Stimulated activated CD4-positive, alpha-beta T cell treated with anti-CD3 and anti-CD28 coated beads, Interleukin-1b, Interleukin-23, amount 100 ng/mL, for 1 hour (primary cell): ENCODE measurements around the gene GNG2.

ENCODE experiments used
- DNase-seq, 2 donors: peaks; one replicate each; pipeline ENCODE4 v3.0.0-alpha.2; 2020; ENCODE audit warnings: low read depth in 2 of 2

GNG2 gene

DNA sequence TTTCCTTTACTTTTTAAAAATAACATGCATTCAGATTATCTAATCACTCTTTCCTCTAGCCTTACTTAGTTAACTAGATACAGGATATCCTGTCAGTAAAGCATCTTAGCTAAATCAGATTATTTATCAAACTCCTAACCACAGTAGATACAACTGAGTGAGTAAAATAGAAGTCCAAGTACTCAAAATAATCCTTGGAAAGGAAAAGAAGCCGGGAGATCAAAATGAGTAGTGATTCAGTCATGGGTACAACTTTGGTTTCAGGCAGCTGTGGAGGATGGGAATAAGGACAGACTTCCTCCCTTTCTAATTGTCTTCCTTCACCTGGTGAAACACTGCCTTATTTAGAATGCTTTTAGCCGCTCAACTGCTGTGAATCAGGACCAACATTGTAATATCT is 29.4 kb downstream of the GNG2 start:
- no peak for DNase-seq

DNA sequence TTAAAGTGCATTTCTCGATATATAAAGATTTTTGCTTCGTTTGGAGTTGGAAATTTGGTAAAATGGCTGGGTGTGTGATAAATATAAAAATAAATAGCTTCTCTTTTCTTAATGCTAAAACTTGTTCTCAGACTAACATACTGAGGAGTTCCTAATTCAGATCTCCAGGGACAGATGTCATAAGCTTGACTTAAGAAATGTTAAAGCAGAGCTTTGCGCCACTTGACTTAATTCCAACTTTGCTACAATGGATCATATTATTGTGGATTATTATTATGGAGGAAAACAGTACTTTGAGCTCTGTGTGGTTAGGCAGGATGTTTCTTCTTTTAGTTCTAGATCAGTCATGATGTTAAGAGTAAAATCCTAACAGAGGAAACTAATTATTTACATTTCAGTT is 33.8 kb downstream of the GNG2 start:
- no peak for DNase-seq

DNA sequence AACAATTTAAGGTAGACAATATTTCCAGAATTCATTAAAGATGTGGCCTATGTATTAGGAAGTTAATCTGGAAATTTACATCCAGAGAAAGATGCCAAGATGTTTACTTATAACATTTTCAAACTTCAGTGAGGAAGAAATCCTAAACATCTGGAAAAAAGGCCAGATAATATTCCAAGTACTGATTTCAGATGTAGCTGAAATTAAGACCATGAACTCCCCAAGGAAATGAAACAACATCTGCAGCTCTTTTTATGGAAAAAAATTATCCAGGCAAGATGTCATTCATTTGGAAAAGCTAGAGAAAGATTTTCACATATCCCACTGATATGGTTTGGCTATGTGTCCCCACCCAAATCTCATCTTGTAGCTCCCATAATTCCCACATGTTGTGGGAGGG is 35.0 kb downstream of the GNG2 start:
- no peak for DNase-seq

DNA sequence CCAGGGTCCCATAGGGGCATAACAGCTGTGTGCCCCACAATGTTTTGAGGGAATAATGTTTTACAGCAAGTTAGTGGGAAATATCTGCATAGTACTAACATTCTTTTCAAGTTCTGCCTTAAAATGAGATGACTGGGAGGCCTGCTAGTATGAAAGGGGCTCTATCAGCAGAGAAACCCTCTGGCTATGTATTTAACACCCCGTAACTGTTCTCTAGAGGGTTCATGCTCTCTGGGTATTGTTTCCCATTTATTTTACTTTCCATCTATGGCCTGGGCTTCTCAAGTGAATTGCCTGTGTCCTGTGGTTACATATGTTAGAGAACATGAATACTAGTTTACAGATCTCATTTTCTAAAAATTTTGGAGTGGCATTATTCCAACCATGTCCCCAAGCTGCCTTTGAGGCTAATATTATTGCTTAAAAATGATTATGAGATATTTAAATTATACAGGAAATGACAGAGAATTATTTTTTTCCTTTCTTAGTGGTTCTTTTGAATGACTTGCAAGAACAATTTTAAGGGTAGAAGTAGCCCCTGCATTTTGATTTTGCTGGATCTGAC is 37.5 kb downstream of the GNG2 start:
- no peak for DNase-seq

DNA sequence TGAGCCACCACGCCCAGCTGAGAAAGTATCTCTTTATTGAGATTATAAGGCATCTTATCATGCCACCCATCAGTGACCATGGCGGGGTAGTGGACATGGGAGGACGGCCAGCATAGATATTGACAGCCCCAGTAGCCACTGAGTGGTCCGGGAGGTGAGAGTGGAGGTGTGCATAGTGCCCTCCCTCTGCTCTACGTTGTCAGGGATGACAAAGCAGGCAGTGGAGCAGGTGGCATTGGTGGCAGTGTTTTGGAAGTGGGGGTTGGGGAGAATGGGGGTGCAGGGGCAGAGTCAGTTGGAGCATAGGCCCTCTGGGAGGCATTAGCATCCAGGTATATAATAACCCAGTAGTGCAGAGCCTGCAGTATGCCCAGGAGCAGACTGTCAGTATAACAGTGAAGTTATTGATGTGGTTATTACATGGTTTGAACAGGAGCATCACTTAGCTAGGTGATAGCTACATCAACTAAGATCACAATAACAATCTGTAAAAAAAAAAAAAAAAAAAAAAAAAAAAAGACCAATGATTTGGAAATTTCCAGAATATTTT is 41.1 kb downstream of the GNG2 start:
- DNase-seq, result no peak

DNA sequence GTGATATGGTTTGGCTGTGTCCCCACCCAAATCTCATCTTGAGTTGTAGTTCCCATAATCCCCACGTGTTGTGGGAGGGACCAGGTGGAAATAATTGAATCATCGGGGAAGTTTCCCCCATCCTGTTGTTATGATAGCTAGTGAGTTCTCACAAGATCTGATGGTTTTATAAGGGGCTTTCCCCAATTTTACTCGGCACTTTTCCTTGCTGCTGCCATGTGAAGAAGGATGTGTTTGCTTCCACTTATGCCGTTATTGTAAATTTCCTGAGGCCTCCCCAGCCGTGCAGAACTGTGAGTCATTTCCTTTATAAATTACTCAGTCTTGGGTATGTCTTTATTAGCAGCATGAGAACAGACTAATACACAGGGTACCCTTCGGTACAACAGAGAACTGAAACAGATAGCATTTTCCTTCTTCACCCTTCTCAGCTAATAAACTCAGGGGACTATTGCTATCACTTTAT is 45.3 kb downstream of the GNG2 start:
- DNase-seq, result peak; percentile 9 to 16

DNA sequence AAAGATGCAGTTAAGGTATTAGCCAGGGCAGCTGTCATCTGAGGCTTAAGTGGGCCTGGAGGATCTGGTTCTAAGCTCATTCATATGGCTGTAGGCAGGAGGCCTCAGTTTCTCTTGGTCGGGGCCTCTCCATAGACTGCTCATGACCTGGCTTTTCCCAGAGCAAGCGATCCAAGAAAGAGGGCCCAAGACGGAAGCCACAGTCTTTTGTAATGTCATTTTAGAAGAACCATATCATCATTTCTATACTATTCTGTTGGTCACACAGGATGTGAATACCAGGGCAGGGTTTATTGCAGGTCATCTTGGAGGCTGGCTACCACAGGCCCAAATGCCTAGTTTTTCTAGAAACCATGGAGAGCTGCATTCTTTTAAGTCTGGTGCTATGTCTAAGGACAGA is 47.7 kb downstream of the GNG2 start:
- DNase-seq, result no peak

DNA sequence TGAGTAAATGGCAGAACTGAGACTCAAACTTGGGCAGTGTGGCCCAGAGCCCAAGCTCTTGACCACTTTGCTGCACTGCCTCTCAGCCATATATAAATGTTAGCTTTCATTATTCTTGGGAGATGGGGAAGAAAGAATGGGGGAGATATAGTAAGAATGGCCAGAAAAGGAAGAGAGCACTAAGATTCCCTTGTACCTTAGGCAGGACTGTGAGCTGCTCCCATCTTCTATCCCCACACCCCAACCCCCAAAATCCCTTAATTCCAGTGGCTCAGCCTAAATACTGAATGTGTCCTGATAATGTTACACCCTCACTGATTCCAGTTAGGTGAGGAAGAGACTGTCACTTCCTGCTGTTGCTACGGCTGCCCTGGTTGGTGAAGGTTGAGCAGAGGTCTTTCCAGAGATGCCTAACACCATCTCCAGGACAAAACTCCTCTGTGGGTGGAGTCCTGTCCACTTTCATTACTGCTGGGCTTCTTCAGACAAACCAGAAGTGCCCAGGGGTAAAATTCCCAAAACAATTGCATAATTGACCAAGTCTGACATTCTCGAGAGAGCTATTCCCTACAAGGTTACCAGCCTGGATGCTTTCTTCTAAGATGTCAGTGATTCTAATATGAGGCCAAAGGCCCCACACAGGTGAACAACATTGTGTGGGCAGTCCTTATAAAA is 51.8 kb downstream of the GNG2 start:
- DNase-seq, result no peak

DNA sequence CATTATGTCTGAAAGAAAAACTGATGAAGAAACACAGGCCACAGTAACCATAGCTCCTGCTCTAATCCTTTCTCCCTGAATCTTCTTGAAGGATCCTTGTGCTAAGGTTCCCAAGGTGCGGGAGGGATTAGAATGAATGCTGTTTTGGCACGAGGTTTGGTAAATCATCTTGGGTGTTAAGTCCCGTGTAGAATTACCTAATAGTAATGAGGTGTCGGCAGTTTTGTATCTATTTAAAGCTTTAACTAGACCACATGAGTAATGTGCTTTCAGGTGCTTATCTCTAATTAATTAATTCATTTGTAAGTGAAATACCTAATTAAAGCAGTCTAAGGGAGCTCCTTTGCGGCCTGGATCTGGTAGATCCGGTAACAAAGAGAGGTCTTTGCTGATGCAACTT is 53.9 kb downstream of the GNG2 start:
- no peak for DNase-seq

DNA sequence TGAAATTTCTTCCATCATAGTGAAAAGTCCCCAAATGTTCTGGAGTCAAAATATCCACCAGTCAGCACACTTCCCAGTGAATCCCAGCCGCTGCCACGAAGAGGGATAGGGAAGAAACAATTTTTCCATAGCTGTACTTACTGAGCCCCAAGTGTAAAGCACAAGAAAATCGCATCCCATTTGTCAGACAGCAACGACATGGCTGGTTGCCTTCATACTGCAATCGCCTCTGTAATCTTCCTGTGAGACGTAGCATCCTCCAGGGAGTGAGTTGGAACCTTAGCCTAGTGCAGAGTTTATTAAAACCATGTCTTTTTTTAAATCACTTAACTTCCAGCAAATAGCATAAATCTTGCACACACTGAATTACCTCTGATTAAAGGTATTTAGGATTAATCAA is 56.8 kb downstream of the GNG2 start:
- no peak for DNase-seq

DNA sequence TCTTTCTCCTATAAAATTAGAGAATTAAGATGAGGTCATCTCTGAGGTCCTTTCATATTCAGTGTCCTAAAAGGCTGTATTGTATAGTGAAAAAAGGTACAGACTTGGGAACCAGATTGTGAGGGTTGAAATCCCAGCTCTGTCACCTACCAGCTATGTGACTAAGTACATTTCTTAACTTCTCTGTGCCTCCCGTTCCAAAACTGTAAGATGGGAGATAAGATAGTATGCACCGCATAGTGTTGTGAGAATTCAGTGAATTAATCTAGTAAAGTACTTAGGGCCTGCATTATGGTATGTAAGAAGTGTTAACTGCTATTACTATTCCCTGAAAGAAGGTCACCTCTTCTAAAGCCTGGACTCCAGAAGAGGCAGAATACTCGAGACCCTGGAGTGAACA is 60.6 kb downstream of the GNG2 start:
- no peak for DNase-seq

DNA sequence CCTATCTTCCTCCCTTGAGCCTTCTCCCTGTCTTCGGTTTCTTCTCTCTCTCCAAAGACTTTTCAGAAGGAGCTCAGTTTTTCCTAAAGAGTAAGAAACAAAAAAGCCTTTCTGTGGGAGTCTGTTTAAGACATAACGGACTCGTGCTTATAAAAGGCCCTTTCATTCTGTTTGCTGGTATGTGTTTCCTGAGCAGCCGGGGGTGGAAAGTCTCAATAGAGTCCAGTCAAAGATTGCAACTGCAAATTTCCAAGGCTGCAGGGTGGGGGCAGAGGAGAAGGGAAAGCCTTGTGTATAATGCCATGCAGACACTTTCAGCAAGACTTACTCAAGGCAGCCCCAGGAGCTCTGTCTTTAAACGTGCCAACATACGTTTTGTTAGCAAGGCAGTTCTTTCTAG is 62.2 kb downstream of the GNG2 start:
- DNase-seq, result no peak

DNA sequence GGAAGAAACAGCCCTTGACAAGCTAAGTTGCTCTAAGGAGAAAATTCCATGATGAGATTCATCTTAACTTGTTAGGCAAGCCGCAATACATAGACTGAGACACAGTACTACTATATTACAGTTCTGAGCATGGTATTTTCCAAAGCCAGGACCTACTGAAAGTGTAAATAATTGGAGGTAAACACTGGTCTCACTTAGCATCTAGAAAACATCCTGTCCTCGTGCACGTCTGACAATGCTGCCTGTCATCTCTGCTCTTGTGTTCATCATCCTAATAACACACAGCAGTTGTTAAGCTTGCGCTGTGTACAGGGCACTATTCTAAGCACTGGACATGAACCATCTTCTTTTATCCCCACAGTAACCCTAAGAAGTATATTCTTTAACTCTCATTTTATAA is 64.2 kb downstream of the GNG2 start:
- no peak for DNase-seq

DNA sequence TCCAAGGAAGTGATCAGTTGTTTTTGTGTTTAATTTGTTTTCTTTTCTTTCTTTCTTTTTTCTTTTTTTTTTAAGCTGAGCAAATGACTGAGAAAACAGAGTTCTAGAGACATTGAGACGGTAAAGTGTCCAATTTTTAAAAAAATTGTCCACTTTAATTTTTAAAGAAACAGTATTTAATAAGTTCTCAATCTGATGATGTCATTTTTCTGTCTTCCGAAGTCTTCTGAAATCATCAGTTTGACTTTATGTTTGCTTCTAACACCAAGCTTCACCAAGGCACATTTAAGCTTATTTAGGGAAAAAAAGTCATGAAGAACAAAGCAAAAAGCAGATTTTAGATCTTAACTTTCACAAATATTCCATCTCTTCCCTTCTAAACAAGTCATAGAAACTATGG is 65.6 kb downstream of the GNG2 start:
- no peak for DNase-seq

DNA sequence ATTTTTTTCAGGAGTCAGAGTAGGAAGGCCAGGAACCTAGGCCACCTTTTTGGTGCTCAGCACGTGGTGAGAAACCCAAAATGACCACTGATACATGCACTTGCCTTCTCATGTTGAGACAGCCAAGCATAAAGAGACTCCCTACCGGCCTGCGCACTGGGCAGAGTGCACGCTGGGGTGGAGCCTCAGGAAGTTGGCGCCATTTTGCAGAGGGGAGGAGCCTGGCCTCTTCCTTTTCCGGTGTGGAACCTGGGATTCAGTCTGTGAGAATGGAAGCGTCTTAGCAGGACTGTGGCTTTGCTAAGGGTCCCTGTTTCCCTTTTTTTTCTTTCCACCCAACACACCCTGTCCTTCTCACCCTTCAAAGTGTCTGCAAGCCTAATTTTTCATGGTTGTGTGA is 66.0 kb downstream of the GNG2 start:
- no peak for DNase-seq

DNA sequence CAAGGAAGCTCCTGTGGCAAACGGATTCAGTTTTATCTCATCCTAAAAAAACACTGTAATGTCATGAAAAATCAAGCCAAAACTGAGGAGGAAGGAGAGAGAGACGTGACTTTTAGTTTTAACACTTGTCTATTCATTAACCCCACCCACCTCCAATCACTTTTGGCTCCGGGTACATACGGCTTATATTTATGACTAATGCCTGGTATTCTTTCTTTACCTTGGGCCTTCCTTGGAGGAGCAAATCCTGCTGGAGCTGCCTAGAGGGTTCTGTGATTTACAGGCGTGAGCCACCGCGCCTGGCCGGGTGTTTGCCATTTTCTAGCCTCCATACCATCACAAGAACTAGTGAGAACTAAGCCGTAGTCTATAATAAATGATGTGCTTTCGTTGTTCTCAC is 68.2 kb downstream of the GNG2 start:
- DNase-seq, result no peak

DNA sequence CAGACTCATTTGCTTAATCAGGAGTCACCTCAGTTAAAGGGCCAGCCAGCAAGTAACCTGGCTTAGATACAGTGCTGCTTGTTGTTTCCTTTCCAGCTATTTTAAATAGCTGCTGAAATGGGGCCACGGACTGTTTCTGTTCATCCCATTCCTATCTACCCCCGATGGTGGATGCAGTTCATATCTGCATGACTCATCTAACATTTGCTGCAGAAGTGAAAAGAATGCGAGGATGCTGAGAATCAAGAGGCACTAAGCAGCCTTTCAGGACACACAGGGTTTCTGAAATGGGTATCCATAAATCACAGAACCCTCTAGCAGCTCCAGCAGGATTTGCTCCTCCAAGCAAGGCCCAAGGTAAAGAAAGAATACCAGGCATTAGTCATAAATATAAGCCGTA is 68.8 kb downstream of the GNG2 start:
- no peak for DNase-seq

DNA sequence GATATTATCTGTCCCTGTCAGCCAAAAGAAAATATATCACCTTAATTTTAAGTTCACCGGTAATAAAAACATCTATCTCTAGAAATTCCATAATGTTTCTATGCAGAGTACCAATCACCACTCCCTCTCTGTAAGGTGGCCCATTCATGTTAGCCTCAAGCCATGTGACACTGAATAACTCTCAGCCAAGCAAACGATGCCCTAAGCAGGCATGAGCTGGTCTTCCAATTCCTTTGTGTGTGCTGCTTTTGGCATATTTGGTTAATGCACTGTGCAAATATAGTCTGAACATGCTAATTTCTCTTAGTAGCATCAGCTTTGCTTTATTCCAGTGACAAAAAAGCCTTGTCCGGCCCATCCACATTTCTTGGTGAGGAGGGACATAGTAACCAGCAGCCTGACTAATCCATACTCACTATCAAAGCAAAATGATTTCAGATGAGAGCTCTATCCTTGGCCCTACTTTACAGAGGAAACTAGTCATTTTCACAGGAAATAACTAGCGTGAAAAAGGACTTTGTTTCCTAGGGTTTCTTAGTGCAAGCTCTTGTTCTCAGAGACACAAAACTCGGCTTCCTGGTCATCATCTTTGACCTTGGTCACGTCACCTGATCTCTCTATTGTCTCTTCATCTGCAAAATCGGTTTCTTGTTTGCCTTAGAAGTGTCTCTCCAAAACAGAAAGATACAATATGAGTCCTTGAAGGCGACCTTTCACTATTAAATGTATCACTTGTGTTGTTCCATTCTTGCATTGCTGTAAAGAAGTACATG is 69.7 kb downstream of the GNG2 start:
- DNase-seq, result no peak

DNA sequence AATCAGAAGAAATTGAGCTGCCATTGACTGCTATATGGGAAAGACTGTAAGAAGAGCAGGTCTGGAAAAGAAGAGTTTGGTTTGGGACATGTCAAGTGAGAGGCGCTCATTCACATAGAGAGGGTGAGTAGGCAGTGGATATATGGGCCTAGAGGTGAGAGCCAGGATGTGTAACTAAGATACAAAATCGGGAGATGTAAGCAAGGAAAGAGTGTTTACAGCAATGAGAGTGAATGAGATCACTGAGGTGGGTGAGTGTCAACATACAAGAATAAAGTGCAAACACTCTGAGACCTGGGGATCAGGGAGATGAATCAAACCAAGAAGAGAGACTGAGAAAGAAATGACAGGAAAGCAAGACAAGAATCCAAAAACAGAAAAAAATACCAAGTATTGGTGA is 70.9 kb downstream of the GNG2 start:
- DNase-seq, result no peak

DNA sequence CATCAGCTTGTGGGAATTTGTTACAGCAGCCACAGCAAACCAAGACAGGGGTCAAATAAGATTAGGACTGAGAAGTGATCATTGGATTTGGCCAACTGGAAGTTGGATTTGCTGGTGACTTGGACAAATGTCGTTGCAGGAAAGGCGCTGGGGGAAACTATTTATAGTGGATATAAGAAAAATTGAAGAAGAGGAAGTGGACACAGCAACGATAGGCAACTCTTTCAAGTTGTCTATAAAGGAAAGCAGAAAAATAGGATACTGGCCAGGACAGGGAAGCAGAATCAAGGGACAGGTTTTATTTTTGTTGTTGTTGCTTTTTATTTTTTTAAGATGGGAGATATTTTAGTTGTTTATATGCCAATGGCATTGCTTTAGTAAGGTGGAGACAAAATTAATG is 72.8 kb downstream of the GNG2 start:
- DNase-seq, result no peak

DNA sequence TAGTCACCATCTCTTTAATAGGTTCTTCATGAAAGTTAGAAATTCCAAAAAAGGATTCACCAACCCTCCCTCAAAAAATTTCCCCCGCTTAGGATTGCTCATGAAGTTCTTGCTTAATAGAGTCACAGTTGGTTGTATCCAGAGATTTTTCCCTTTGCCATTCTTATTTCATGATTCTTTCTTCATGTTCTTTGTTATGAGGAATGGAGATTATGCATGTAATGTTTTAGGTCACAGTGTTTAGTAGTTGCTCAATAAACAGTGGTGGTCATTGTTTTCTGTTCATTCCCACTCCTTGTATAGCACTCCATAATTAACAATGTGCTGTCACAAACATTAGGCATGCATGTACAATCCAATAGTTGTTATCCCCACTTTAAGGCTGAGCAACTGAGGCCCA is 77.7 kb downstream of the GNG2 start:
- no peak for DNase-seq

DNA sequence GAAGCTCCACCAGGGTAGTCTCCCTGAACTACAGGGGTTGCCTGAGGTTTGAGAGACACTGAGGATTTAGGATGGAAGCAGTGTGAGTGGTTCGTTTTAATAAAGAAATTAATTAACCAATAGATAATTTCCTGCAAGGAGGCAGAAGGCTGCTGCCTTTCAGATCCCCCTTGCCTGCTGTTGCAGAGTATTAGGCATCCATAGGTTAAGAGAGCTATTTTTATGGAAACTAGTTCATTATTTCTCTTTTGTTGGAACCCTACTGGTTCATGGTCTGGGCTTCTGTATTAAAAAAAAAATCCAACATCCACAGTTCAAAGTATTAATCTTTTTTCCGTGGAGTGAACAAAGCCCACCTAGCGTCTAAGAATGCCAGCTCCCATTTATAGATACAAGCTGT is 78.4 kb downstream of the GNG2 start:
- DNase-seq, result no peak

DNA sequence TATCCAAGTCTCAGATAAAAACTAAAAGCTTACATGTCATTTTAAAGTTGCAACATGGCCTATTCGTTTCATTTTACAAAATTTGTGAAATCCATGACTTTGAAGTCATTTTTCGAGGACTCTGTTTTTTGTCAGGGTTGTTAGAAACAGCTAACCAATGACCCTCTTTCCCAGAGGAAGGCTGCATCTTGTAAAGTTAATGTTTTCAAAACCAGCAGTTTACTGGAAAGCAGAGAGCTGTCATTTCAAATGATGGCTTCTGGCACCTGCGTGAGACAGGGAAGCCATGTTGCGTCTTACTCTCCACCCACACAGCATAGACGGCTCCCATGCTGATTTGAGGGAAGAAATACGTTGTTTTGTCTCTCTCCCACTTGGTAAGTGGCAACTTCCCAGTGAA is 78.8 kb downstream of the GNG2 start:
- no peak for DNase-seq
